ENCODE measurements around the gene CIC.

DNA sequence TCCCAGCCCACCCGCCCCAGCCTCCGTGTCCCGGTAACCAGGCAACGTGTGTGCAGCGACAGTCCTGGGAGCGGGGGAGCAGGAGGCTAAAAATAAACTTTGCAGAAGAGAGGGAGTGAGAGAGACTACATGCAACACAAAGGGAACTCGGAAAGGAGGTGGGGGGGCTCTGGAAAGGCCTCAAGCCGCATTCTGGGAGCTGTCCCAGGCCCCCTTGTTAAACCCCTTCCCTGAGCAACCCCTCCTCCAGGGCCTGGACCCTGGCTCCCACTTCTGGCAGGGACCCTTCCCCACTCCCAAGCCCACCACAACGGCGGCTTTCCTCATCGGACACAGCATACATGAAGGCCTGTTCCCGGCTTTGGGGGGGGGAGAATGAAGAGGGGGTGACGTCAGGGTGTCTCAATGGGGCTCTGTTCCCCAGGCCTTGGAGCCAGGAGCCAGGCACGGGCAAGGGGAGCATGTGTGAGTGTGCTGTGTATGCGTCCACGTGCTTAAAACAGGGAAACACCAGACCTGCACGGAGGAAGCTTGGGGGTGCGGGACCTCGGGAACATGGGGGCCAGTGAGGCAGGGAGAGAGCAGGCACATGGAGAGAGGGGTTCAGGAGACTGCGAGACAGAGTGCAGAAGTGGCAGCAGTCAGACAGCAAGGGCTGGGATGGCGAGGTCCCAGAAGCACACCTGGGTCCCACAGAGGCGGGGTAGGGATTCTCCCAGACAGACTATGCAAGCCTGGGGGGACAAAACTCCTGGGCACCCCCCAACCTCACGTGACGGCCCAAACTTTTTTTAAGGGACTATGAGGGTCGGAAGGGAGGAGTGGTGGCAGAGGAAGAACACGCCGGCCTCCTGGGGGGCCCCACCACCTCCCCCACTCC is 16.4 kb upstream of the CIC start:
- TF ChIP-seq, protein P1, sequence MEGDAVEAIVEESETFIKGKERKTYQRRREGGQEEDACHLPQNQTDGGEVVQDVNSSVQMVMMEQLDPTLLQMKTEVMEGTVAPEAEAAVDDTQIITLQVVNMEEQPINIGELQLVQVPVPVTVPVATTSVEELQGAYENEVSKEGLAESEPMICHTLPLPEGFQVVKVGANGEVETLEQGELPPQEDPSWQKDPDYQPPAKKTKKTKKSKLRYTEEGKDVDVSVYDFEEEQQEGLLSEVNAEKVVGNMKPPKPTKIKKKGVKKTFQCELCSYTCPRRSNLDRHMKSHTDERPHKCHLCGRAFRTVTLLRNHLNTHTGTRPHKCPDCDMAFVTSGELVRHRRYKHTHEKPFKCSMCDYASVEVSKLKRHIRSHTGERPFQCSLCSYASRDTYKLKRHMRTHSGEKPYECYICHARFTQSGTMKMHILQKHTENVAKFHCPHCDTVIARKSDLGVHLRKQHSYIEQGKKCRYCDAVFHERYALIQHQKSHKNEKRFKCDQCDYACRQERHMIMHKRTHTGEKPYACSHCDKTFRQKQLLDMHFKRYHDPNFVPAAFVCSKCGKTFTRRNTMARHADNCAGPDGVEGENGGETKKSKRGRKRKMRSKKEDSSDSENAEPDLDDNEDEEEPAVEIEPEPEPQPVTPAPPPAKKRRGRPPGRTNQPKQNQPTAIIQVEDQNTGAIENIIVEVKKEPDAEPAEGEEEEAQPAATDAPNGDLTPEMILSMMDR (IDR thresholded peaks at IDR 0.05; ENCODE audit: low read depth, low read length): no peak
- no peak for TF ChIP-seq EZH2phosphoT487 (IDR thresholded peaks at IDR 0.05; ENCODE audit: low read depth)

All from OCI-LY3 (cell line).